HG03108 (cell line): ENCODE results near the gene LLGL1.

Source experiments
- ATAC-seq: cut with Tn5 transposase; IDR thresholded peaks from one replicate; pipeline ENCODE4 v1.9.1; 2021; ENCODE audit warnings: moderate library complexity; ENCODE audit not compliant: unreplicated experiment

LLGL1 gene

GRCh38 chr17:18267927-18268711, 42.7 kb downstream of the LLGL1 start:
- no peak for ATAC-seq

- no peak for ATAC-seq
Measured at GRCh38 chr17:18270046-18270931, 44.9 kb downstream of the LLGL1 start.

DNA sequence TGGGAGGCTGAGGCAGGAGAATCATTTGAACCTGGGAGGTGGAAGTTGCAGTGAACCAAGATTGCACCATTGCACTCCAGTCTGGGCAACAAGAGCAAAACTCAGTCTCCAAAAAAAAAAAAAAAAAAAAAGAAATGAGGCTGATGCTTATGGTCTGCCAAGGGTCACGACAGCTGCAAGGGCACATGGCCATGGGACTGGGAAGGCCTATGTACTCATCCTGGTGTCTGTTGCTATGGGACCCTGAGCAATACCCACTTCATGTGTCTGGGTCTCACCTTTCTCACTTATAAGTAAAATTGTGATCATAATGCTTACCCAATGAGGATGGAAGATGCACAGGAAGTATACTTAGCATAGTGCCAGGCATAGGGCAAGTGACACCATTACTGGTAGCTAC, 51.6 kb downstream of the LLGL1 start:
- no peak for ATAC-seq

DNA sequence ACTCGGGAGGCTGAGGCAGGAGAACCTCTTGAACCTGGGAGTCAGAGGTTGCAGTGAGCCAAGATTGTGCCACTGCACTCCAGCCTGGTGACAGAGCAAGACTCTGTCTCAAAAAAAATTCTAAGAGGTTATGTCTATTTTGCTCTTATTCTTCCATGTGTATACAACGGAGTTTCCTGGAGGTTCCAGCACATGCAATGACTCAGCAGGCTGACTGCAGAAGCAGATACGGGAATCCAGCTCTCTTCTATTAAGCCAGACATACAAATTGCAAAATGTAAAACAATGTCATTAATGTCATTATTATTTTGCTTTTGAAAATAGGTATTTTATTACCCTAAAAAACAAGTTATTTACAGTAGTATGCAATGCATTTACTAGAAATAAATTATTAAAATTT, 53.4 kb downstream of the LLGL1 start:
- ATAC-seq = no peak

GRCh38 chr17:18280249-18280648, 54.8 kb downstream of the LLGL1 start:
- ATAC-seq = no peak

DNA sequence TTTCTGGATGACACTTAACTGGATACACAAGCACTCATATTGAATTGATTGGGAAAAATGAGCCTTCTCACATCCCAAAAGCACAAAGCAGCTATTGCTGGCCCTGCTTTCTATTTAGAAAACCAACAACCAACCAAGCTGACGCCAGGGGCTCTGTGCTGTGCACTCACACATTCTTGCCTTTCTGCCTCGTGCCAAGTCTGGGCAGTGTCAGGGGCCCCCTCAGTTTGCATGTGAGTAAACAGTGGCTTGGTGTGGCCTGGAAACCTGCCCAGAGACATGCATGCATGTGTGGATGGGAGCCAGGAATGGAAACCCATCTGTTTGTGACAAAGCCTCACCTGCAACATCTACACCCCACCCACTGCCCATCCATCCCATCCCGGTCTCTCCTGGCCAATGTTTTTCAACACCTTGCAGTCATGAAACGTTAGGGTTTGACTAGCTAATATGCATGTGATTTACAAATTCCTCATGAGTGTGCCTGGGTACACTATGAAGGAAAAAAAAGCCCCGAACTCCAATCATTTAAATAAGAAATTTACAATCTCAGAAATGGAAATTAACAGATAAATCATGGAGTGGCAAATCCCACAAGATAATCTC, 55.4 kb downstream of the LLGL1 start:
- no peak for ATAC-seq

- no peak for ATAC-seq
Measured at GRCh38 chr17:18281788-18282187, 56.4 kb downstream of the LLGL1 start.

DNA sequence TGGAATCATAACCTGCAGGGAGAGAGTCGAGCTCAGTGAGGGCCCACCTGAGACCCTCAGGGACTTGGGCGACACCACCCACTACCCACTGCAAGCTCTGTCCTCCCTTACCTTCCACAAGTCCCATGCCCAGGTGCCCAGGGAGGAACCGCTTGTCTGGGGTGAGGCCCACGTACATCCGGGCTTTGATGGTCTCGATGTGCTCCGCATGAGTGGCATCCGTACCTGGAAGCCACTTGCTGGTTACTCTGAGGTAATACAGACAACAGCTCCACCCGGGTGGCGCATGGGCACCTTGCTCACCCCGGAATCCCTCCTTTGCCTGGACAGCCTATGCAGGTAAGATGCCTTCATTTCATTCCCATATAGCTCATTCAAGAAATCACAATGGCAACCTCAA, 59.9 kb downstream of the LLGL1 start:
- no peak for ATAC-seq

- no peak for ATAC-seq
Measured at GRCh38 chr17:18291718-18292540, 66.5 kb downstream of the LLGL1 start.
